Measurements from ENCODE around the gene PAK1. TPM values are rescaled to one million over a fixed set of nuclear protein-coding genes. Genes with fewer than 3 reads are reported as not detected.
"Not testable (repeated sequence)": the region's sequence is repeated elsewhere in the genome, so short reads cannot be mapped to it uniquely, and the experiment has no call there.

Gene PAK1
- total RNA-seq, 2 experiments from 2014 or later: 56.0 to 59.0 TPM

- Mint-ChIP-seq H3K27ac (no peak overlapping the region), H3K4me3 (no peak overlapping the region), H3K27me3 (no peaks in the 10 kb centered on the region), H3K9me3 (no peaks in the 10 kb centered on the region), H3K4me1 (no peaks in the 10 kb centered on the region), H3K36me3 (ENCODE audit: low read depth) (no peaks in the 10 kb centered on the region)
- DNase-seq: no peak
- ChIA-PET CTCF (no interaction called here), POLR2A (no interaction called here)
These were observed 173.2 kb downstream of the PAK1 start for GRCh38 chr11:77300695-77301094.

GRCh38 chr11:77300028-77300427 is 173.9 kb downstream of the PAK1 start:
- H3K4me3 Mint-ChIP-seq; H3K9me3 Mint-ChIP-seq; H3K36me3 Mint-ChIP-seq (ENCODE audit: low read depth); DNase-seq; POLR2A ChIA-PET; H3K4me1 Mint-ChIP-seq; H3K27ac Mint-ChIP-seq; H3K27me3 Mint-ChIP-seq; CTCF ChIA-PET: not testable (repeated sequence)

- Mint-ChIP-seq H3K27me3 (peaks cover 2% of the 10 kb centered on the region), H3K36me3 (ENCODE audit: low read depth) (no peaks in the 10 kb centered on the region), H3K27ac (no peak overlapping the region), H3K4me3 (no peak overlapping the region), H3K4me1 (no peaks in the 10 kb centered on the region), H3K9me3 (no peaks in the 10 kb centered on the region)
- POLR2A ChIA-PET: no interaction called here
- DNase-seq: no peak
- CTCF ChIA-PET: no interaction called here
These were observed 174.3 kb downstream of the PAK1 start for GRCh38 chr11:77299528-77299993.

GRCh38 chr11:77294040-77294439 is 179.9 kb downstream of the PAK1 start:
- Mint-ChIP-seq H3K4me1 (no peaks in the 10 kb centered on the region), H3K27me3 (peaks cover 20% of the 10 kb centered on the region), H3K4me3 (no peak overlapping the region), H3K9me3 (no peaks in the 10 kb centered on the region), H3K27ac (no peak overlapping the region), H3K36me3 (ENCODE audit: low read depth) (no peaks in the 10 kb centered on the region)
- CTCF ChIA-PET: no interaction called here
- no peak for DNase-seq
- POLR2A ChIA-PET: no interaction called here

GRCh38 chr11:77289737-77290136 is 184.2 kb downstream of the PAK1 start:
- H3K36me3 Mint-ChIP-seq (ENCODE audit: low read depth): no peaks in the 10 kb centered on the region
- DNase-seq: no peak
- H3K27ac Mint-ChIP-seq: no peak overlapping the region
- CTCF ChIA-PET: no interaction called here
- no peaks in the 10 kb centered on the region for H3K4me1 Mint-ChIP-seq
- H3K27me3 Mint-ChIP-seq: peaks cover 30% of the 10 kb centered on the region
- POLR2A ChIA-PET: no interaction called here
- no peak overlapping the region for H3K4me3 Mint-ChIP-seq
- H3K9me3 Mint-ChIP-seq: no peaks in the 10 kb centered on the region

GRCh38 chr11:77287615-77288273 is 186.2 kb downstream of the PAK1 start:
- Mint-ChIP-seq H3K4me1 (no peaks in the 10 kb centered on the region), H3K27me3 (peaks cover 21% of the 10 kb centered on the region), H3K27ac (no peak overlapping the region), H3K36me3 (ENCODE audit: low read depth) (no peaks in the 10 kb centered on the region), H3K9me3 (no peaks in the 10 kb centered on the region), H3K4me3 (no peak overlapping the region)
- ChIA-PET POLR2A (no interaction called here), CTCF (no interaction called here)
- no peak for DNase-seq

GRCh38 chr11:77287136-77287535 is 186.8 kb downstream of the PAK1 start:
- ChIA-PET CTCF (no interaction called here), POLR2A (no interaction called here)
- Mint-ChIP-seq H3K9me3 (no peaks in the 10 kb centered on the region), H3K4me1 (no peaks in the 10 kb centered on the region), H3K27me3 (peaks cover 21% of the 10 kb centered on the region), H3K27ac (no peak overlapping the region), H3K36me3 (ENCODE audit: low read depth) (no peaks in the 10 kb centered on the region), H3K4me3 (no peak overlapping the region)
- DNase-seq: no peak

- Mint-ChIP-seq H3K27ac (no peak overlapping the region), H3K4me3 (no peak overlapping the region), H3K4me1 (no peaks in the 10 kb centered on the region), H3K36me3 (ENCODE audit: low read depth) (no peaks in the 10 kb centered on the region), H3K27me3 (peaks cover 15% of the 10 kb centered on the region), H3K9me3 (no peaks in the 10 kb centered on the region)
- CTCF ChIA-PET: no interaction called here
- POLR2A ChIA-PET: no interaction called here
- no peak for DNase-seq
These were observed 189.1 kb downstream of the PAK1 start for GRCh38 chr11:77284476-77285468.

GRCh38 chr11:77283101-77283500 is 190.8 kb downstream of the PAK1 start:
- no peak for DNase-seq
- no peaks in the 10 kb centered on the region for H3K4me1 Mint-ChIP-seq
- peaks cover 22% of the 10 kb centered on the region for H3K27me3 Mint-ChIP-seq
- no peak overlapping the region for H3K27ac Mint-ChIP-seq
- H3K36me3 Mint-ChIP-seq (ENCODE audit: low read depth): no peaks in the 10 kb centered on the region
- no peaks in the 10 kb centered on the region for H3K9me3 Mint-ChIP-seq
- no peak overlapping the region for H3K4me3 Mint-ChIP-seq
- ChIA-PET POLR2A (interaction anchor here (0.6 kb wide), 1 partner anchor 41 kb away, joined by 4 read pairs; no protein-coding TSS in a partner anchor), CTCF (interaction anchor here (0.6 to 0.8 kb wide), 2 partner anchors 29 to 31 kb away, joined by 4 to 8 read pairs; no protein-coding TSS in a partner anchor)

GRCh38 chr11:77278595-77279506 is 195.0 kb downstream of the PAK1 start:
- Mint-ChIP-seq H3K9me3 (no peaks in the 10 kb centered on the region), H3K4me1 (no peaks in the 10 kb centered on the region), H3K36me3 (ENCODE audit: low read depth) (no peaks in the 10 kb centered on the region), H3K4me3 (no peak overlapping the region), H3K27me3 (peaks cover 17% of the 10 kb centered on the region), H3K27ac (no peak overlapping the region)
- POLR2A ChIA-PET: no interaction called here
- DNase-seq: no peak
- CTCF ChIA-PET: no interaction called here

GRCh38 chr11:77276271-77276670 is 197.6 kb downstream of the PAK1 start:
- Mint-ChIP-seq H3K27me3 (peaks cover 14% of the 10 kb centered on the region), H3K27ac (no peak overlapping the region), H3K4me3 (no peak overlapping the region), H3K9me3 (no peaks in the 10 kb centered on the region), H3K36me3 (ENCODE audit: low read depth) (no peaks in the 10 kb centered on the region), H3K4me1 (no peaks in the 10 kb centered on the region)
- no peak for DNase-seq
- ChIA-PET POLR2A (no interaction called here), CTCF (no interaction called here)

Measured in activated CD4-positive, alpha-beta T cell treated with anti-CD3 and anti-CD28 coated beads, Interleukin-2, amount 10 ng/mL, durations not matched to agents 7 days and 5 days (primary cell).